HepG2 (cell line): ENCODE results near the gene MTA3. TPM values are rescaled to one million over a fixed set of nuclear protein-coding genes. Genes with fewer than 3 reads are reported as not detected.

Experiments used
- ATAC-seq: fragments of 200-7000 bp; cut with Tn5 transposase; 3 replicates; pipeline ENCODE4 v1.9.1; 2020; ENCODE audit warnings: mild to moderate bottlenecking, moderate library complexity
- BruUV-seq: library from RNA; stranded (reverse); fragments of 400-500 nt; replicated peaks from 2 replicates; lab custom pipeline; 2021; lab: Mats Ljungman, UMichigan
- CTCF ChIA-PET: fragments of 300-600 bp; formaldehyde crosslinking; extraction: SDS; loops from one replicate; lab custom pipeline; 2021; ENCODE audit warnings: low total read pairs, inconsistent platforms, low intra/inter-chr PET ratio; lab: Yijun Ruan, JAX
- POLR2A ChIA-PET: fragments of 350-600 bp; sonication (Branson Sonifier 250); formaldehyde crosslinking; loops from one replicate; lab custom pipeline; 2020; ENCODE audit warnings: antibody characterized with exemption, inconsistent platforms; lab: Yijun Ruan, JAX
- DNase-seq: peaks from one replicate; pipeline ENCODE4 v3.0.0-alpha.2; 2015; ENCODE audit warnings: low spot score
- FAIRE-seq: peaks from 3 replicates; lab custom pipeline; 2011; peaks lifted over from hg19 to GRCh38; lab: Jason Lieb, UNC
- H2AFZ ChIP-seq: one replicate; pipeline ENCODE4 v1.6.1; 2011; ENCODE audit warnings: low read length, inconsistent platforms
- H3K27ac ChIP-seq: fragments of 300-600 bp; 3 replicates; pipeline ENCODE4 v1.8.0; 2011; ENCODE audit warnings: mixed run types, mild to moderate bottlenecking, mixed read lengths, low read length, inconsistent platforms; ENCODE audit not compliant: insufficient read depth; ENCODE audit errors: extremely low read length
- H3K27me3 ChIP-seq, 2 experiments: fragments of 200-600 bp in 1 of 2; 2 replicates in 1 of 2; 3 replicates in 1 of 2; pipeline versions ENCODE4 v1.6.0 to v1.8.0; 2011; ENCODE audit warnings: low read length in 2 of 2, mild to moderate bottlenecking in 2 of 2, moderate library complexity in 2 of 2, inconsistent platforms in 1 of 2; ENCODE audit not compliant: insufficient read depth in 2 of 2, control insufficient read depth in 1 of 2
- H3K36me3 ChIP-seq, 2 experiments: fragments of 200-600 bp in 1 of 2; replicated peaks in 1 of 2; 2 replicates in 1 of 2; 3 replicates in 1 of 2; pipeline versions ENCODE4 v1.5.1 to v1.8.0; 2011; ENCODE audit warnings: low read length in 2 of 2, inconsistent platforms in 1 of 2; ENCODE audit not compliant: insufficient read depth in 2 of 2, control insufficient read depth in 1 of 2
- H3K4me1 ChIP-seq: 2 replicates; pipeline ENCODE4 v1.5.1; 2012; ENCODE audit warnings: low read length, inconsistent platforms; ENCODE audit not compliant: insufficient read depth
- H3K4me2 ChIP-seq: 2 replicates; pipeline ENCODE4 v1.6.0; 2011; ENCODE audit warnings: low read depth, low read length, inconsistent platforms
- H3K4me3 ChIP-seq, 3 experiments: fragments of 200-600 bp in 1 of 3; sonication (generic), shearing (Covaris generic) in 1 of 3; replicated peaks in 1 of 3; 2 replicates each; pipeline ENCODE4 v1.5.1; 2011 to 2016; ENCODE audit warnings: low read length in 3 of 3, inconsistent platforms in 2 of 3, low read depth in 2 of 3, mild to moderate bottlenecking in 2 of 3, control low read depth in 1 of 3, mixed read lengths in 1 of 3; ENCODE audit not compliant: insufficient read depth in 1 of 3
- H3K79me2 ChIP-seq: one replicate; pipeline ENCODE4 v1.6.1; 2011; ENCODE audit warnings: low read length, inconsistent platforms; ENCODE audit not compliant: insufficient read depth
- H3K9ac ChIP-seq: 2 replicates; pipeline ENCODE4 v1.6.0; 2011; ENCODE audit warnings: mild to moderate bottlenecking, low read depth, low read length, inconsistent platforms; ENCODE audit not compliant: insufficient read depth
- H3K9me3 ChIP-seq: 2 replicates; pipeline ENCODE4 v1.5.1; 2012; ENCODE audit warnings: mild to moderate bottlenecking, low read length
- H4K20me1 ChIP-seq: 2 replicates; pipeline ENCODE4 v1.6.0; 2011; ENCODE audit warnings: inconsistent platforms, mild to moderate bottlenecking, low read length, moderate library complexity; ENCODE audit not compliant: insufficient read depth
- ATF2 ChIP-seq: sonication (generic); formaldehyde crosslinking; IDR thresholded peaks from 2 replicates; pipeline ENCODE4 v1.4.0; 2020; ENCODE audit warnings: missing genetic modification reagents
- FOXJ3 ChIP-seq: sonication (generic); formaldehyde crosslinking; IDR thresholded peaks from 2 replicates; pipeline ENCODE4 v1.4.0; 2020; ENCODE audit warnings: missing genetic modification reagents, mild to moderate bottlenecking, borderline replicate concordance
- MED8 ChIP-seq: sonication (generic); formaldehyde crosslinking; IDR thresholded peaks from 2 replicates; pipeline ENCODE4 v1.8.1; 2023; ENCODE audit warnings: mild to moderate bottlenecking, missing genetic modification reagents; ENCODE audit not compliant: insufficient replicate concordance
- PHF20 ChIP-seq: sonication (generic); formaldehyde crosslinking; IDR thresholded peaks from 2 replicates; pipeline ENCODE4 v1.5.0; 2020; ENCODE audit warnings: mild to moderate bottlenecking, missing genetic modification reagents
- RFXANK ChIP-seq: IDR thresholded peaks from 2 replicates; pipeline ENCODE4 v1.6.1; 2016
- SUZ12 ChIP-seq: fragments of 150-350 bp; IDR thresholded peaks from 2 replicates; pipeline ENCODE4 v1.6.1; 2014; ENCODE audit warnings: low read depth, low read length
- YEATS4 ChIP-seq: sonication (generic); formaldehyde crosslinking; IDR thresholded peaks from 2 replicates; pipeline ENCODE4 v1.4.0; 2020; ENCODE audit warnings: missing genetic modification reagents, borderline replicate concordance
- WGBS: methylation state at CpG from one replicate; pipeline ENCODE4 v1.1.6; 2017; ENCODE audit warnings: low lambda C conversion rate; 5-methylcytosine and 5-hydroxymethylcytosine counted together
- in situ Hi-C: cut with HindIII; loops from 2 replicates; pipeline ENCODE4 v1.10.0; 2017; ENCODE audit warnings: low pct_unique_long_range_greater_than_20kb; ENCODE audit not compliant: extremely low pct_ligation_motif_present
- intact Hi-C: fragments of 100-400 bp; cut with micrococcal nuclease; formaldehyde crosslinking; loops from one replicate; pipeline ENCODE4 v1.10.0; 2022; ENCODE audit not compliant: unreplicated experiment
- polyA plus RNA-seq, 8 experiments: library from polyadenylated mRNA; depleted of rRNA in 3 of 8; stranded (reverse) in 7 of 8; unstranded in 1 of 8; fragments of >200 nt; fragmentation: Illumina TruSeq in 4 of 8; extraction: Trizol in 4 of 8; gene quantifications; 2 replicates each; pipeline versions ENCODE4 v1.2.1 to v1.2.3, GENCODE V29; 2011 to 2016; ENCODE audit warnings: low read depth in 4 of 8, missing spikeins in 1 of 8, mixed read lengths in 1 of 8; ENCODE audit not compliant: insufficient read depth in 1 of 8
- total RNA-seq, 5 experiments: library from RNA; depleted of rRNA; stranded (reverse); fragments of >200 nt; fragmentation: Illumina TruSeq; extraction: Trizol; gene quantifications; 2 replicates each; pipeline ENCODE4 v1.2.3, GENCODE V29; 2016; ENCODE audit warnings: low read depth in 1 of 5
- TF ChIP-seq, protein P1 (sequence below): sonication (generic); formaldehyde crosslinking; IDR thresholded peaks from 2 replicates; pipeline ENCODE4 v1.4.0; 2020; ENCODE audit warnings: missing genetic modification reagents, mild to moderate bottlenecking, borderline replicate concordance
- TF ChIP-seq, protein P2 (sequence below): sonication (generic); formaldehyde crosslinking; IDR thresholded peaks from 2 replicates; pipeline ENCODE4 v1.4.0; 2020; ENCODE audit warnings: missing genetic modification reagents, borderline replicate concordance
- TF ChIP-seq, protein P3 (sequence below): sonication (generic); formaldehyde crosslinking; IDR thresholded peaks from 2 replicates; pipeline ENCODE4 v1.9.0; 2021; ENCODE audit warnings: missing genetic modification reagents, borderline replicate concordance

MTA3 gene
- total and polyA plus RNA-seq, 2 of the 13 experiments (the other 11 are each of a cell fraction or from before 2014, with no cell fraction given): 48.8 to 77.8 TPM

GRCh38 chr2:42593282-42593681 lies 24.9 kb downstream of the MTA3 start:
- H3K27me3 ChIP-seq: no peaks in the 10 kb centered on the region
- H2AFZ ChIP-seq: no peak overlapping the region
- H3K4me3 ChIP-seq: no peak overlapping the region
- H3K27ac ChIP-seq: no peak overlapping the region
- no peak overlapping the region for H3K4me2 ChIP-seq
- peaks cover 43% of the 10 kb centered on the region for H3K79me2 ChIP-seq
- ChIA-PET POLR2A (no interaction called here), CTCF (no interaction called here)
- intact Hi-C loops (no loop called here), in situ Hi-C loops (no loop called here)
- ATAC-seq (no peak), FAIRE-seq (no peak), DNase-seq (no peak)
- H4K20me1 ChIP-seq: no peaks in the 10 kb centered on the region; the same call in 1 of the 2 replicates
- no peaks in the 10 kb centered on the region for H3K4me1 ChIP-seq
- H3K9ac ChIP-seq: no peak overlapping the region
- peaks cover 0 to 15% of the 10 kb centered on the region in 2 experiments; a peak in 1 of 5 replicates for H3K36me3 ChIP-seq
- no TSS peak for BruUV-seq
- 96% methylated on average over 5 of the region's 5 CpGs for WGBS
- H3K9me3 ChIP-seq: no peaks in the 10 kb centered on the region
- TF ChIP-seq FOXJ3 (CRISPR knock-in tag) (no peak), ATF2 (CRISPR knock-in tag) (no peak), YEATS4 (CRISPR knock-in tag) (no peak), PHF20 (no peak), MED8 (CRISPR knock-in tag) (no peak), SUZ12 (no peak), RFXANK (CRISPR knock-in tag) (no peak)
- TF ChIP-seq, protein P1, sequence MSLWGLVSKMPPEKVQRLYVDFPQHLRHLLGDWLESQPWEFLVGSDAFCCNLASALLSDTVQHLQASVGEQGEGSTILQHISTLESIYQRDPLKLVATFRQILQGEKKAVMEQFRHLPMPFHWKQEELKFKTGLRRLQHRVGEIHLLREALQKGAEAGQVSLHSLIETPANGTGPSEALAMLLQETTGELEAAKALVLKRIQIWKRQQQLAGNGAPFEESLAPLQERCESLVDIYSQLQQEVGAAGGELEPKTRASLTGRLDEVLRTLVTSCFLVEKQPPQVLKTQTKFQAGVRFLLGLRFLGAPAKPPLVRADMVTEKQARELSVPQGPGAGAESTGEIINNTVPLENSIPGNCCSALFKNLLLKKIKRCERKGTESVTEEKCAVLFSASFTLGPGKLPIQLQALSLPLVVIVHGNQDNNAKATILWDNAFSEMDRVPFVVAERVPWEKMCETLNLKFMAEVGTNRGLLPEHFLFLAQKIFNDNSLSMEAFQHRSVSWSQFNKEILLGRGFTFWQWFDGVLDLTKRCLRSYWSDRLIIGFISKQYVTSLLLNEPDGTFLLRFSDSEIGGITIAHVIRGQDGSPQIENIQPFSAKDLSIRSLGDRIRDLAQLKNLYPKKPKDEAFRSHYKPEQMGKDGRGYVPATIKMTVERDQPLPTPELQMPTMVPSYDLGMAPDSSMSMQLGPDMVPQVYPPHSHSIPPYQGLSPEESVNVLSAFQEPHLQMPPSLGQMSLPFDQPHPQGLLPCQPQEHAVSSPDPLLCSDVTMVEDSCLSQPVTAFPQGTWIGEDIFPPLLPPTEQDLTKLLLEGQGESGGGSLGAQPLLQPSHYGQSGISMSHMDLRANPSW (CRISPR knock-in tag): no peak
- TF ChIP-seq, protein P2, sequence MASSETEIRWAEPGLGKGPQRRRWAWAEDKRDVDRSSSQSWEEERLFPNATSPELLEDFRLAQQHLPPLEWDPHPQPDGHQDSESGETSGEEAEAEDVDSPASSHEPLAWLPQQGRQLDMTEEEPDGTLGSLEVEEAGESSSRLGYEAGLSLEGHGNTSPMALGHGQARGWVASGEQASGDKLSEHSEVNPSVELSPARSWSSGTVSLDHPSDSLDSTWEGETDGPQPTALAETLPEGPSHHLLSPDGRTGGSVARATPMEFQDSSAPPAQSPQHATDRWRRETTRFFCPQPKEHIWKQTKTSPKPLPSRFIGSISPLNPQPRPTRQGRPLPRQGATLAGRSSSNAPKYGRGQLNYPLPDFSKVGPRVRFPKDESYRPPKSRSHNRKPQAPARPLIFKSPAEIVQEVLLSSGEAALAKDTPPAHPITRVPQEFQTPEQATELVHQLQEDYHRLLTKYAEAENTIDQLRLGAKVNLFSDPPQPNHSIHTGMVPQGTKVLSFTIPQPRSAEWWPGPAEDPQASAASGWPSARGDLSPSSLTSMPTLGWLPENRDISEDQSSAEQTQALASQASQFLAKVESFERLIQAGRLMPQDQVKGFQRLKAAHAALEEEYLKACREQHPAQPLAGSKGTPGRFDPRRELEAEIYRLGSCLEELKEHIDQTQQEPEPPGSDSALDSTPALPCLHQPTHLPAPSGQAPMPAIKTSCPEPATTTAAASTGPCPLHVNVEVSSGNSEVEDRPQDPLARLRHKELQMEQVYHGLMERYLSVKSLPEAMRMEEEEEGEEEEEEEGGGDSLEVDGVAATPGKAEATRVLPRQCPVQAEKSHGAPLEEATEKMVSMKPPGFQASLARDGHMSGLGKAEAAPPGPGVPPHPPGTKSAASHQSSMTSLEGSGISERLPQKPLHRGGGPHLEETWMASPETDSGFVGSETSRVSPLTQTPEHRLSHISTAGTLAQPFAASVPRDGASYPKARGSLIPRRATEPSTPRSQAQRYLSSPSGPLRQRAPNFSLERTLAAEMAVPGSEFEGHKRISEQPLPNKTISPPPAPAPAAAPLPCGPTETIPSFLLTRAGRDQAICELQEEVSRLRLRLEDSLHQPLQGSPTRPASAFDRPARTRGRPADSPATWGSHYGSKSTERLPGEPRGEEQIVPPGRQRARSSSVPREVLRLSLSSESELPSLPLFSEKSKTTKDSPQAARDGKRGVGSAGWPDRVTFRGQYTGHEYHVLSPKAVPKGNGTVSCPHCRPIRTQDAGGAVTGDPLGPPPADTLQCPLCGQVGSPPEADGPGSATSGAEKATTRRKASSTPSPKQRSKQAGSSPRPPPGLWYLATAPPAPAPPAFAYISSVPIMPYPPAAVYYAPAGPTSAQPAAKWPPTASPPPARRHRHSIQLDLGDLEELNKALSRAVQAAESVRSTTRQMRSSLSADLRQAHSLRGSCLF (CRISPR knock-in tag): no peak
- TF ChIP-seq, protein P3, sequence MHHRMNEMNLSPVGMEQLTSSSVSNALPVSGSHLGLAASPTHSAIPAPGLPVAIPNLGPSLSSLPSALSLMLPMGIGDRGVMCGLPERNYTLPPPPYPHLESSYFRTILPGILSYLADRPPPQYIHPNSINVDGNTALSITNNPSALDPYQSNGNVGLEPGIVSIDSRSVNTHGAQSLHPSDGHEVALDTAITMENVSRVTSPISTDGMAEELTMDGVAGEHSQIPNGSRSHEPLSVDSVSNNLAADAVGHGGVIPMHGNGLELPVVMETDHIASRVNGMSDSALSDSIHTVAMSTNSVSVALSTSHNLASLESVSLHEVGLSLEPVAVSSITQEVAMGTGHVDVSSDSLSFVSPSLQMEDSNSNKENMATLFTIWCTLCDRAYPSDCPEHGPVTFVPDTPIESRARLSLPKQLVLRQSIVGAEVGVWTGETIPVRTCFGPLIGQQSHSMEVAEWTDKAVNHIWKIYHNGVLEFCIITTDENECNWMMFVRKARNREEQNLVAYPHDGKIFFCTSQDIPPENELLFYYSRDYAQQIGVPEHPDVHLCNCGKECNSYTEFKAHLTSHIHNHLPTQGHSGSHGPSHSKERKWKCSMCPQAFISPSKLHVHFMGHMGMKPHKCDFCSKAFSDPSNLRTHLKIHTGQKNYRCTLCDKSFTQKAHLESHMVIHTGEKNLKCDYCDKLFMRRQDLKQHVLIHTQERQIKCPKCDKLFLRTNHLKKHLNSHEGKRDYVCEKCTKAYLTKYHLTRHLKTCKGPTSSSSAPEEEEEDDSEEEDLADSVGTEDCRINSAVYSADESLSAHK (CRISPR knock-in tag): no peak
